H1 (cell line): Measurements from ENCODE around the gene PHF13. TPM values are rescaled to one million over a fixed set of nuclear protein-coding genes. Genes with fewer than 3 reads are reported as not detected.

Experiments used
- POLR2A ChIP-seq, 2 experiments: IDR thresholded peaks; 1 replicate in 1 of 2; 2 replicates in 1 of 2; pipeline ENCODE4 v1.6.1; 2011; ENCODE audit warnings: low read depth in 2 of 2, low read length in 2 of 2, mild to moderate bottlenecking in 2 of 2; ENCODE audit errors: control extremely low read depth in 1 of 2
- TBP ChIP-seq: IDR thresholded peaks from 2 replicates; pipeline ENCODE4 v1.6.1; 2011; ENCODE audit warnings: low read depth, low read length, improper control_type of control experiment
- polyA plus RNA-seq, 7 experiments: library from polyadenylated mRNA; depleted of rRNA in 3 of 7; stranded (reverse) in 5 of 7; unstranded in 2 of 7; fragments of >200 nt in 5 of 7; fragments of 200-250 nt in 2 of 7; gene quantifications; 1 replicate in 5 of 7; 2 replicates in 1 of 7; 4 replicates in 1 of 7; pipeline versions ENCODE4 v1.2.1 to v1.2.3, GENCODE V29; 2011 to 2013; ENCODE audit warnings: missing spikeins in 2 of 7, mixed read lengths in 2 of 7
- total RNA-seq: library from RNA; stranded (reverse); fragmentation: NEBNext Ultra II Directional; extraction: Animal tissue kit (Norgen Biotek cat#: 25700); gene quantifications from 2 replicates; pipeline ENCODE4 v1.2.1, GENCODE V29; 2021
- TF ChIP-seq, protein P1 (sequence below): fragments of 300-600 bp; sonication (generic); IDR thresholded peaks from 2 replicates; pipeline ENCODE4 v1.7.1; 2012; ENCODE audit warnings: low read length, moderate library complexity, mild to moderate bottlenecking, inconsistent platforms; ENCODE audit not compliant: insufficient replicate concordance

PHF13 gene
- total and polyA plus RNA-seq, 2 of the 8 experiments (the other 6 are each of a cell fraction or from before 2014, with no cell fraction given): 11.7 to 39.6 TPM

DNA sequence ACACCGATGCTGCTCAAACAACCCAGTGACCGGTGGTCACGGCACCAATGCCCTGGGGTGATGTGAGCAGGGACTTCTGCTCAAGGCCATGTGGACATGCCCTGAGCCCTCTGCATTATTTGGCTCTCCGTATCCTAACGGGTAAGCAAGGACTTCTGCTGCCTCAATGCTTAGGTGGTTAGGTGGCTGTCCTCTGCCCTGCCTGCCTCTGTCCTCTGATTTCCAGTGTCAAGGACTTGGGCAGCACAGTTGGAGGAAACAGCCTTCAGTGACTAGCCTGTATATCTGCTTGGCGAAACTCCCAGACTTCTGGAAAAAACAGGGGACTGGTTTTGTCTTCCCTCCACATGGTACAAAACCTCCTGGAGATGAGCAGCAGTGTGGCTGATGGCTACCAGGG lies 53.6 kb downstream of the PHF13 start (continued):
- TF ChIP-seq, protein P1, sequence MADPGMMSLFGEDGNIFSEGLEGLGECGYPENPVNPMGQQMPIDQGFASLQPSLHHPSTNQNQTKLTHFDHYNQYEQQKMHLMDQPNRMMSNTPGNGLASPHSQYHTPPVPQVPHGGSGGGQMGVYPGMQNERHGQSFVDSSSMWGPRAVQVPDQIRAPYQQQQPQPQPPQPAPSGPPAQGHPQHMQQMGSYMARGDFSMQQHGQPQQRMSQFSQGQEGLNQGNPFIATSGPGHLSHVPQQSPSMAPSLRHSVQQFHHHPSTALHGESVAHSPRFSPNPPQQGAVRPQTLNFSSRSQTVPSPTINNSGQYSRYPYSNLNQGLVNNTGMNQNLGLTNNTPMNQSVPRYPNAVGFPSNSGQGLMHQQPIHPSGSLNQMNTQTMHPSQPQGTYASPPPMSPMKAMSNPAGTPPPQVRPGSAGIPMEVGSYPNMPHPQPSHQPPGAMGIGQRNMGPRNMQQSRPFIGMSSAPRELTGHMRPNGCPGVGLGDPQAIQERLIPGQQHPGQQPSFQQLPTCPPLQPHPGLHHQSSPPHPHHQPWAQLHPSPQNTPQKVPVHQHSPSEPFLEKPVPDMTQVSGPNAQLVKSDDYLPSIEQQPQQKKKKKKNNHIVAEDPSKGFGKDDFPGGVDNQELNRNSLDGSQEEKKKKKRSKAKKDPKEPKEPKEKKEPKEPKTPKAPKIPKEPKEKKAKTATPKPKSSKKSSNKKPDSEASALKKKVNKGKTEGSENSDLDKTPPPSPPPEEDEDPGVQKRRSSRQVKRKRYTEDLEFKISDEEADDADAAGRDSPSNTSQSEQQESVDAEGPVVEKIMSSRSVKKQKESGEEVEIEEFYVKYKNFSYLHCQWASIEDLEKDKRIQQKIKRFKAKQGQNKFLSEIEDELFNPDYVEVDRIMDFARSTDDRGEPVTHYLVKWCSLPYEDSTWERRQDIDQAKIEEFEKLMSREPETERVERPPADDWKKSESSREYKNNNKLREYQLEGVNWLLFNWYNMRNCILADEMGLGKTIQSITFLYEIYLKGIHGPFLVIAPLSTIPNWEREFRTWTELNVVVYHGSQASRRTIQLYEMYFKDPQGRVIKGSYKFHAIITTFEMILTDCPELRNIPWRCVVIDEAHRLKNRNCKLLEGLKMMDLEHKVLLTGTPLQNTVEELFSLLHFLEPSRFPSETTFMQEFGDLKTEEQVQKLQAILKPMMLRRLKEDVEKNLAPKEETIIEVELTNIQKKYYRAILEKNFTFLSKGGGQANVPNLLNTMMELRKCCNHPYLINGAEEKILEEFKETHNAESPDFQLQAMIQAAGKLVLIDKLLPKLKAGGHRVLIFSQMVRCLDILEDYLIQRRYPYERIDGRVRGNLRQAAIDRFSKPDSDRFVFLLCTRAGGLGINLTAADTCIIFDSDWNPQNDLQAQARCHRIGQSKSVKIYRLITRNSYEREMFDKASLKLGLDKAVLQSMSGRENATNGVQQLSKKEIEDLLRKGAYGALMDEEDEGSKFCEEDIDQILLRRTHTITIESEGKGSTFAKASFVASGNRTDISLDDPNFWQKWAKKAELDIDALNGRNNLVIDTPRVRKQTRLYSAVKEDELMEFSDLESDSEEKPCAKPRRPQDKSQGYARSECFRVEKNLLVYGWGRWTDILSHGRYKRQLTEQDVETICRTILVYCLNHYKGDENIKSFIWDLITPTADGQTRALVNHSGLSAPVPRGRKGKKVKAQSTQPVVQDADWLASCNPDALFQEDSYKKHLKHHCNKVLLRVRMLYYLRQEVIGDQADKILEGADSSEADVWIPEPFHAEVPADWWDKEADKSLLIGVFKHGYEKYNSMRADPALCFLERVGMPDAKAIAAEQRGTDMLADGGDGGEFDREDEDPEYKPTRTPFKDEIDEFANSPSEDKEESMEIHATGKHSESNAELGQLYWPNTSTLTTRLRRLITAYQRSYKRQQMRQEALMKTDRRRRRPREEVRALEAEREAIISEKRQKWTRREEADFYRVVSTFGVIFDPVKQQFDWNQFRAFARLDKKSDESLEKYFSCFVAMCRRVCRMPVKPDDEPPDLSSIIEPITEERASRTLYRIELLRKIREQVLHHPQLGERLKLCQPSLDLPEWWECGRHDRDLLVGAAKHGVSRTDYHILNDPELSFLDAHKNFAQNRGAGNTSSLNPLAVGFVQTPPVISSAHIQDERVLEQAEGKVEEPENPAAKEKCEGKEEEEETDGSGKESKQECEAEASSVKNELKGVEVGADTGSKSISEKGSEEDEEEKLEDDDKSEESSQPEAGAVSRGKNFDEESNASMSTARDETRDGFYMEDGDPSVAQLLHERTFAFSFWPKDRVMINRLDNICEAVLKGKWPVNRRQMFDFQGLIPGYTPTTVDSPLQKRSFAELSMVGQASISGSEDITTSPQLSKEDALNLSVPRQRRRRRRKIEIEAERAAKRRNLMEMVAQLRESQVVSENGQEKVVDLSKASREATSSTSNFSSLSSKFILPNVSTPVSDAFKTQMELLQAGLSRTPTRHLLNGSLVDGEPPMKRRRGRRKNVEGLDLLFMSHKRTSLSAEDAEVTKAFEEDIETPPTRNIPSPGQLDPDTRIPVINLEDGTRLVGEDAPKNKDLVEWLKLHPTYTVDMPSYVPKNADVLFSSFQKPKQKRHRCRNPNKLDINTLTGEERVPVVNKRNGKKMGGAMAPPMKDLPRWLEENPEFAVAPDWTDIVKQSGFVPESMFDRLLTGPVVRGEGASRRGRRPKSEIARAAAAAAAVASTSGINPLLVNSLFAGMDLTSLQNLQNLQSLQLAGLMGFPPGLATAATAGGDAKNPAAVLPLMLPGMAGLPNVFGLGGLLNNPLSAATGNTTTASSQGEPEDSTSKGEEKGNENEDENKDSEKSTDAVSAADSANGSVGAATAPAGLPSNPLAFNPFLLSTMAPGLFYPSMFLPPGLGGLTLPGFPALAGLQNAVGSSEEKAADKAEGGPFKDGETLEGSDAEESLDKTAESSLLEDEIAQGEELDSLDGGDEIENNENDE: no peak
- TF ChIP-seq POLR2A (IDR thresholded peaks at IDR 0.05; ENCODE audit: control extremely low read depth in 1 of 2, low read depth in 2 of 2, low read length in 2 of 2): no peak
- TF ChIP-seq TBP: no peak
